ENCODE data around the gene NOXO1.

The NOXO1 gene

GRCh38 chr16:2026461-2027023, 45.3 kb upstream of the NOXO1 start, which contains the start of gene NHERF2:
Gene NHERF2, plus strand, starts transcription at chr16:2026902. Its CDS starts 104 bp downstream, at chr16:2027006.
- Histone ChIP-seq H3K9ac (ENCODE audit: low read length) (no peak within 1 kb of the TSS; the same call in 1 of the 2 replicates), H3K27ac (ENCODE audit: low read depth, low read length) (no peak within 1 kb of the TSS), H3K9me3 (ENCODE audit: insufficient read depth, low read length) (no peaks in the 10 kb centered on the region), H3K36me3 (ENCODE audit: low read length) (no peaks in the 10 kb centered on the region), H3F3A (ENCODE audit: insufficient read depth) (no peaks in the 10 kb centered on the region), H3K79me2 (ENCODE audit: insufficient read depth, low read length) (no peaks in the 10 kb centered on the region), H4K20me1 (ENCODE audit: low read depth, low read length) (no peaks in the 10 kb centered on the region), H3K27me3 (ENCODE audit: low read length) (no peaks in the 10 kb centered on the region), H3K4me3 (ENCODE audit: insufficient read depth, low read length, poor library complexity, severe bottlenecking) (no peak within 1 kb of the TSS), H3K9me2 (replicated peaks; ENCODE audit: insufficient read depth, low read length) (no peaks in the 10 kb centered on the region), H3K4me2 (ENCODE audit: low read depth, low read length, poor library complexity, severe bottlenecking) (peak within 1 kb of the TSS; percentile 26), H2AFZ (ENCODE audit: low read depth, low read length, severe bottlenecking) (no peak within 1 kb of the TSS)
- TF ChIP-seq CTCF (IDR thresholded peaks at IDR 0.05; ENCODE audit: insufficient read depth, low read length, poor library complexity, severe bottlenecking): no peak
- TF ChIP-seq EZH2phosphoT487 (conservative IDR thresholded peaks at IDR 0.05; ENCODE audit: low read length): no peak

- no peaks in the 10 kb centered on the region for H4K20me1 ChIP-seq (ENCODE audit: low read depth, low read length)
- H3K27me3 ChIP-seq (ENCODE audit: low read length): no peaks in the 10 kb centered on the region
- no peaks in the 10 kb centered on the region for H3K79me2 ChIP-seq (ENCODE audit: insufficient read depth, low read length)
- no peaks in the 10 kb centered on the region for H3F3A ChIP-seq (ENCODE audit: insufficient read depth)
- H3K9me3 ChIP-seq (ENCODE audit: insufficient read depth, low read length): no peaks in the 10 kb centered on the region
- H3K27ac ChIP-seq (ENCODE audit: low read depth, low read length): no peak overlapping the region
- H3K4me2 ChIP-seq (ENCODE audit: low read depth, low read length, poor library complexity, severe bottlenecking): no peak overlapping the region
- H3K9me2 ChIP-seq (replicated peaks; ENCODE audit: insufficient read depth, low read length): no peaks in the 10 kb centered on the region
- H3K36me3 ChIP-seq (ENCODE audit: low read length): no peaks in the 10 kb centered on the region
- no peak overlapping the region for H3K9ac ChIP-seq (ENCODE audit: low read length)
- H3K4me3 ChIP-seq (ENCODE audit: insufficient read depth, low read length, poor library complexity, severe bottlenecking): no peak overlapping the region
- H2AFZ ChIP-seq (ENCODE audit: low read depth, low read length, severe bottlenecking): no peak overlapping the region
- TF ChIP-seq EZH2phosphoT487 (conservative IDR thresholded peaks at IDR 0.05; ENCODE audit: low read length) (no peak), CTCF (IDR thresholded peaks at IDR 0.05; ENCODE audit: insufficient read depth, low read length, poor library complexity, severe bottlenecking) (no peak)
These were observed 44.7 kb upstream of the NOXO1 start for GRCh38 chr16:2025878-2026460.

- H3K27ac ChIP-seq (ENCODE audit: low read depth, low read length): no peak overlapping the region
- no peaks in the 10 kb centered on the region for H4K20me1 ChIP-seq (ENCODE audit: low read depth, low read length)
- H3K4me3 ChIP-seq (ENCODE audit: insufficient read depth, low read length, poor library complexity, severe bottlenecking): no peak overlapping the region
- H3K27me3 ChIP-seq (ENCODE audit: low read length): no peaks in the 10 kb centered on the region
- H2AFZ ChIP-seq (ENCODE audit: low read depth, low read length, severe bottlenecking): no peak overlapping the region
- H3F3A ChIP-seq (ENCODE audit: insufficient read depth): no peaks in the 10 kb centered on the region
- H3K36me3 ChIP-seq (ENCODE audit: low read length): no peaks in the 10 kb centered on the region
- TF ChIP-seq CTCF (IDR thresholded peaks at IDR 0.05; ENCODE audit: insufficient read depth, low read length, poor library complexity, severe bottlenecking) (no peak), EZH2phosphoT487 (conservative IDR thresholded peaks at IDR 0.05; ENCODE audit: low read length) (no peak)
- no peak overlapping the region for H3K9ac ChIP-seq (ENCODE audit: low read length)
- H3K9me2 ChIP-seq (replicated peaks; ENCODE audit: insufficient read depth, low read length): no peaks in the 10 kb centered on the region
- H3K4me2 ChIP-seq (ENCODE audit: low read depth, low read length, poor library complexity, severe bottlenecking): no peak overlapping the region
- no peaks in the 10 kb centered on the region for H3K79me2 ChIP-seq (ENCODE audit: insufficient read depth, low read length)
- H3K9me3 ChIP-seq (ENCODE audit: insufficient read depth, low read length): no peaks in the 10 kb centered on the region
These were observed 44.0 kb upstream of the NOXO1 start for GRCh38 chr16:2025251-2025650.
